Measurements from ENCODE around the gene VSIG2.

VSIG2 gene

DNA sequence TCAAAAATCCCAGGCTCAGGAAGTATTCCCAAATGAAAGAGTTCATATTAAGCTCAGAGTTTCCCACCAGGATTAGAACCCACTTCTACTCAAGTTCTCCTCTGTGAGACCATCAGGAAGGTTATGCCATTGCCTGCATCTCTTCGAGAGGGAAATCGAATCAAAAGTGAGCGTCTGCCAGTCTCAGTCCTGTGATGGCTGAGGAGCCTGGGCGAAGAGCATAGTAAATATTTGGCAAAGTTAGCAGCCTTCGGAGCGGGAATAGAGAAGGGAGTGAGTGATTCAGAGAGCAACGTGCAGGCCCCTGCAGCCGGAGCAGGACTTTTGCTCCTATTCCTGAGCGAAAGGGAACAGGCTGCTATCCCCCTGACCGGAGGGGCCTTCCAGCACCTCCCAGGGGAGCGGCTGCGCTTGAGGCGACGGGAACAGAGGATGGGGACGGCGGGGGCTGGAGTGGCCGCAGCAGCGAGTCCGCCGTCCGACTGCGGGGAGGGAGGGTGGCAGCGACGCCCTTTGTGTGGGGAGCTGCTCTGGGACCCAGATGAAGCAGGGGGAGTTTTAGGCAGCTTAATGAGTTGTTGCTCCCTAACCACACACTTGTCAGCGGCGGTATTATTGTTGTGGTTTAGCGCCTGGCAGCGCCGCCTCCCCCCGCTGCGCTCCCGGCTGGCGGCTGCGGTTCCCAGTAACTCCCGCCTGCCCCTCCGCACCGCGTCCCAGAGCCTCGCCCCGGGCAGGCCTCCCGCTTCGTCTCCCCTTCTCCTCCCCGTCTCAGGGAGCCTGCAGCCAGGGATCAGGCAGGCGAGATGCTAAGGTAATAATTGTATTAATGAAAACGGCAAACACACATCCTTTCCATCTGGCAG, 34.0 kb downstream of the VSIG2 start:
- peak overlapping the region; percentile 42 for H3K4me3 ChIP-seq (ENCODE audit: low read depth, low read length)
- H3K9me3 ChIP-seq (ENCODE audit: severe bottlenecking), result no peaks in the 10 kb centered on the region
- no peak for TF ChIP-seq CTCF (IDR thresholded peaks at IDR 0.05; ENCODE audit: low read depth, low read length)
- DNase-seq, result peak; percentile 22
- no peaks in the 10 kb centered on the region for H3K27me3 ChIP-seq (ENCODE audit: insufficient read depth, low read depth, severe bottlenecking)
- no peak overlapping the region for H3K27ac ChIP-seq
- no peaks in the 10 kb centered on the region for H3K36me3 ChIP-seq

DNA sequence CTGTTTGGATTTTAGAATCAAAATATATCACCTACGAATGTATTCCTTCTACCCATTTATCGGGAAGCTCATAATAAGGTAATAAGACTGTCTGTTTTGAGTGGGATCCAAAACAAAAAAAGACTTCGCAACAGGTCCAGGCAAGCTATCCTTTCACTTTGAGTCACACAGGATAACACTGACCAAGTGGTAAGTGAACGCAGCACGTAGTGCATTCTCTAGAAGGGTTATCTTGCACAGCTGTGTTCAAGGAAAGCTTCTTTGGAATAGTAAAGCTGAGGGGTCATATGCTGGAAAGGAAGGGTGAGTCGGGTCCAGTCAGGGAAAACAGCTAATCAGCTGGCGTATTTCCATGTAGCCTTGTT, 34.7 kb downstream of the VSIG2 start:
- H3K27ac ChIP-seq, result no peak overlapping the region
- H3K4me3 ChIP-seq (ENCODE audit: low read depth, low read length), result peak overlapping the region; percentile 42
- no peak for DNase-seq
- H3K27me3 ChIP-seq (ENCODE audit: insufficient read depth, low read depth, severe bottlenecking), result no peaks in the 10 kb centered on the region
- no peak for TF ChIP-seq CTCF (IDR thresholded peaks at IDR 0.05; ENCODE audit: low read depth, low read length)
- H3K9me3 ChIP-seq (ENCODE audit: severe bottlenecking), result no peaks in the 10 kb centered on the region
- no peaks in the 10 kb centered on the region for H3K36me3 ChIP-seq

DNA sequence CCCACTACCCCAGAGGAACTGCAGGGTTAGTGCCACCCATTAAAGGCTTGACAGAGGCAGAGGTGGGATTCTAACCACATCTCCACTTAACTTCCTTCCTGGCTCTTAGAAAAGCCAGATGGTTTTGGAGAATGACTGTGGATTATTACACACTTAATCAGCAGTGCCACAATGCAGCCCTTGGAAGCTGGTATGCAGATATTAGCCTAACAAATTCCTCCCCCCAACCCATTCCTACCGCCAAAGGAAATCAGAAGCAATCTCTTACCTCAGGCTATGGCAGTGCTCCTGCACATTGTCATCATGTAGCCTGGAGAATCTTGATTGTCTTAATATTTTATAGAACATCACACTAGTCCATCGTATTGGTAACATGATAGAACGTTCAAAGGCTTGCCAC, 35.5 kb downstream of the VSIG2 start:
- Histone ChIP-seq H3K4me3 (ENCODE audit: low read depth, low read length) (no peak overlapping the region), H3K27me3 (ENCODE audit: insufficient read depth, low read depth, severe bottlenecking) (no peaks in the 10 kb centered on the region), H3K36me3 (no peaks in the 10 kb centered on the region), H3K9me3 (ENCODE audit: severe bottlenecking) (no peaks in the 10 kb centered on the region), H3K27ac (no peak overlapping the region)
- no peak for TF ChIP-seq CTCF (IDR thresholded peaks at IDR 0.05; ENCODE audit: low read depth, low read length)
- no peak for DNase-seq

DNA sequence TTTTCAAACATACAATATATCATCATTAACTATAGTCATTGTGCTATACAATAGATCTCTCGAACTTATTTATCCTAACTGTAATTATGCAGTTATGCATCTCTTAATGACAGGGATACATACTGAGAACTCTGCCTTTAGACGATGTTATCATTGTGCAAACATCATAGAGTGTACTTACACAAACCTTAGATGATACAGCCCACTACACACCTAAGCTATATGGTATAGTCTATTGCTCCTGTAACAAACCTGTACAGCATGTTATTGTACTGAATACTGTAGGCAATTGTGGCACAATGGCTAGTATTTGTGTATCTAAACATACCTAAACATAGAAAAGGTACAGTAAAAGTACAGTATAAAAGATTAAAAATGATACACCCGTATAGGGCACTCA, 39.7 kb downstream of the VSIG2 start:
- no peak for TF ChIP-seq CTCF (IDR thresholded peaks at IDR 0.05; ENCODE audit: low read depth, low read length)
- Histone ChIP-seq H3K27me3 (ENCODE audit: insufficient read depth, low read depth, severe bottlenecking) (no peaks in the 10 kb centered on the region), H3K9me3 (ENCODE audit: severe bottlenecking) (no peaks in the 10 kb centered on the region), H3K36me3 (no peaks in the 10 kb centered on the region), H3K27ac (no peak overlapping the region), H3K4me3 (ENCODE audit: low read depth, low read length) (no peak overlapping the region)
- DNase-seq, result no peak

DNA sequence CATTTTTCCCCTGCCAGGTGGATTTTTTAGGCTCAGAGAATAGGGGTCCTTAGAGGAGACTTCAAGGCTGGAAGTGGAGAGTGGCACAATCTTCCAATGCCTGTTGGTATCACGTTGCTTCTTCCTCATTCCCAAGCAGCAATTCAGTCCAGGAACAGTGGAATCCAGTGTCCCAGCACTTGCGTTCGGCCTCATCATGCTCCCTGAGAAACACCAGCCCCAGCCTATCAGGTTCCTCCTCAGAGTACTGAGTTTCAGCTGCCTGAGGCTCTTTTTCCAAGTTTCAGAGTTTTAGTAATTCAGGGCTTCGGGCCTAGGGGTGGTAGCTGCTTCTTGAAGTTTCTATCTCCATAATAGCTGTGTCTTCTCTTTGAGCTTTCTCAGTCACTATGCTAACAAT, 44.2 kb downstream of the VSIG2 start:
- Histone ChIP-seq H3K9me3 (ENCODE audit: severe bottlenecking) (no peaks in the 10 kb centered on the region), H3K27ac (no peak overlapping the region), H3K36me3 (no peaks in the 10 kb centered on the region), H3K4me3 (ENCODE audit: low read depth, low read length) (no peak overlapping the region), H3K27me3 (ENCODE audit: insufficient read depth, low read depth, severe bottlenecking) (no peaks in the 10 kb centered on the region)
- no peak for DNase-seq
- TF ChIP-seq CTCF (IDR thresholded peaks at IDR 0.05; ENCODE audit: low read depth, low read length), result no peak

DNA sequence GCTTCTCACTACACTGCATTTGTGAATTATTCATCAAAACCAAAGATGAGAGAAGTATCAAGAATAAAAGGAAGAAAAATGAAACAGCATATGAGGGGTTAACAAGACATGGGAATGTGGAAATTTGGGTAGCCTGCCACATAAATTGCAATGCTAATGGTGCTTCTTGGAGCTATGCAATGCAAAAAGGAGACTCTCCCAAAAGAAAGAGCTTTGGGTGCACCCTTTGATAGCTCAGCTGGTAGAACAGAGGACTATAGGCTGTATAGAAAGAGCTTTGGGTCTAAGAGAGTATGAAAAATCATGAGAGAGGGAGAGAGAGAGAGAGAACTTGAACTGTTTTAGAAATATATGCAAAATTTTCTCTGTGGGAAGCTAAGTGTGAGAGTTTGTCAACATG, 52.0 kb downstream of the VSIG2 start:
- Histone ChIP-seq H3K27ac (no peak overlapping the region), H3K27me3 (ENCODE audit: insufficient read depth, low read depth, severe bottlenecking) (no peaks in the 10 kb centered on the region), H3K36me3 (no peaks in the 10 kb centered on the region; the same call in 1 of the 2 replicates), H3K9me3 (ENCODE audit: severe bottlenecking) (no peaks in the 10 kb centered on the region), H3K4me3 (ENCODE audit: low read depth, low read length) (no peak overlapping the region)
- TF ChIP-seq CTCF (IDR thresholded peaks at IDR 0.05; ENCODE audit: low read depth, low read length), result no peak
- DNase-seq, result no peak
